ENCODE measurements around the gene PHF2. TPM values are rescaled to one million over a fixed set of nuclear protein-coding genes. Genes with fewer than 3 reads are reported as not detected.

The PHF2 gene
- total RNA-seq, 6 experiments from 2014 or later = 15.4 to 17.5 (median 16.6) TPM

GRCh38 chr9:93573516-93573828 lies 2.9 kb upstream of the PHF2 start:
- H3K4me3 Mint-ChIP-seq = no peak overlapping the region
- peaks cover 12% of the 10 kb centered on the region for H3K9me3 Mint-ChIP-seq
- TF ChIP-seq CTCF (IDR thresholded peaks at IDR 0.05) = no peak
- no peak for DNase-seq
- H3K4me1 Mint-ChIP-seq (ENCODE audit: low read depth) = peaks cover 17% of the 10 kb centered on the region
- peaks cover 15% of the 10 kb centered on the region for H3K36me3 Mint-ChIP-seq (ENCODE audit: low read depth)
- peaks cover 2% of the 10 kb centered on the region; the same call in 1 of the 2 replicates for H3K27me3 Mint-ChIP-seq (ENCODE audit: insufficient read depth)
- H3K27ac Mint-ChIP-seq = no peak overlapping the region

GRCh38 chr9:93574091-93574899 lies 2.1 kb upstream of the PHF2 start:
- H3K36me3 Mint-ChIP-seq (ENCODE audit: low read depth) = peaks cover 15% of the 10 kb centered on the region
- peaks cover 2% of the 10 kb centered on the region; the same call in 1 of the 2 replicates for H3K27me3 Mint-ChIP-seq (ENCODE audit: insufficient read depth)
- H3K27ac Mint-ChIP-seq = no peak overlapping the region; the same call in 1 of the 2 replicates
- peaks cover 26% of the 10 kb centered on the region for H3K4me1 Mint-ChIP-seq (ENCODE audit: low read depth)
- peak overlapping the region; percentile 96 for H3K4me3 Mint-ChIP-seq
- no peak for TF ChIP-seq CTCF (IDR thresholded peaks at IDR 0.05)
- DNase-seq = no peak
- H3K9me3 Mint-ChIP-seq = peaks cover 12% of the 10 kb centered on the region

GRCh38 chr9:93574900-93575795 lies 1.2 kb upstream of the PHF2 start:
- Mint-ChIP-seq H3K4me1 (ENCODE audit: low read depth) (peaks cover 34% of the 10 kb centered on the region), H3K36me3 (ENCODE audit: low read depth) (peaks cover 14% of the 10 kb centered on the region), H3K27me3 (ENCODE audit: insufficient read depth) (peaks cover 2% of the 10 kb centered on the region; the same call in 1 of the 2 replicates), H3K9me3 (peaks cover 11% of the 10 kb centered on the region), H3K4me3 (peak overlapping the region; percentile 96), H3K27ac (peak overlapping the region; percentile 93)
- TF ChIP-seq CTCF (IDR thresholded peaks at IDR 0.05) = no peak
- no peak for DNase-seq

- Mint-ChIP-seq H3K4me3 (peak overlapping the region; percentile 96), H3K9me3 (peaks cover 6% of the 10 kb centered on the region), H3K27me3 (ENCODE audit: insufficient read depth) (peaks cover 2% of the 10 kb centered on the region; the same call in 1 of the 2 replicates), H3K27ac (peak overlapping the region; percentile 93), H3K36me3 (ENCODE audit: low read depth) (peaks cover 7% of the 10 kb centered on the region), H3K4me1 (ENCODE audit: low read depth) (peaks cover 41% of the 10 kb centered on the region)
- peak; percentile 15 for DNase-seq
- TF ChIP-seq CTCF (IDR thresholded peaks at IDR 0.05) = no peak
Measured at GRCh38 chr9:93575796-93576257, 557 bp upstream of the PHF2 start.

- Mint-ChIP-seq H3K36me3 (ENCODE audit: low read depth) (no peaks in the 10 kb centered on the region; the same call in 1 of the 2 replicates), H3K27me3 (ENCODE audit: insufficient read depth) (peaks cover 2% of the 10 kb centered on the region; the same call in 1 of the 2 replicates), H3K4me1 (ENCODE audit: low read depth) (peaks cover 45% of the 10 kb centered on the region), H3K27ac (peak overlapping the region; percentile 76), H3K4me3 (peak overlapping the region; percentile 92), H3K9me3 (no peaks in the 10 kb centered on the region)
- no peak for TF ChIP-seq CTCF (IDR thresholded peaks at IDR 0.05)
- no peak for DNase-seq
Measured at GRCh38 chr9:93577078-93577974, 942 bp downstream of the PHF2 start.

Data from HFFc6 (cell line).